HEK293 (cell line): ENCODE data around the gene ANKRD1.

Experiments used
- CTCF ChIA-PET: fragments of 350-600 bp; formaldehyde crosslinking; extraction: SDS; loops from one replicate; lab custom pipeline; 2021; ENCODE audit warnings: antibody characterized with exemption; lab: Yijun Ruan, JAX
- POLR2A ChIA-PET: fragments of 300-600 bp; formaldehyde crosslinking; extraction: SDS; loops from one replicate; lab custom pipeline; 2020; ENCODE audit warnings: antibody characterized with exemption, inconsistent platforms; lab: Yijun Ruan, JAX
- H3K27ac ChIP-seq: fragments of 200-500 bp; sonication (Bioruptor generic); 2 replicates; pipeline ENCODE4 v1.5.1; 2014; ENCODE audit warnings: low read depth, low read length, control low read depth, inconsistent platforms; ENCODE audit errors: extremely low read depth
- H3K36me3 ChIP-seq, 2 experiments: fragments of 200-500 bp in 1 of 2; sonication (Bioruptor generic) in 1 of 2; 1 replicate in 1 of 2; 2 replicates in 1 of 2; pipeline ENCODE4 v1.5.1; 2014 to 2017; ENCODE audit warnings: inconsistent platforms in 2 of 2, low read length in 2 of 2; ENCODE audit not compliant: control insufficient read depth in 2 of 2, insufficient read depth in 1 of 2
- H3K4me1 ChIP-seq: fragments of 200-500 bp; sonication (Bioruptor generic); 2 replicates; pipeline ENCODE4 v1.5.1; 2014; ENCODE audit warnings: mild to moderate bottlenecking, low read length, inconsistent platforms; ENCODE audit not compliant: control insufficient read depth, insufficient read depth
- H3K4me3 ChIP-seq: 2 replicates; pipeline ENCODE4 v1.5.1; 2011; ENCODE audit warnings: low read depth, mild to moderate bottlenecking, control low read depth, low read length, moderate library complexity
- H3K9me3 ChIP-seq: fragments of 200-500 bp; sonication (Bioruptor generic); 2 replicates; pipeline ENCODE4 v1.5.1; 2014; ENCODE audit warnings: low read depth, low read length, inconsistent platforms; ENCODE audit not compliant: control insufficient read depth, insufficient read depth
- BCL6B ChIP-seq: fragments of 450-650 bp; formaldehyde crosslinking; IDR thresholded peaks from 2 replicates; pipeline ENCODE4 v1.5.1; 2017; ENCODE audit warnings: missing biosample characterization, missing genetic modification characterization
- HOXD13 ChIP-seq: sonication (generic); formaldehyde crosslinking; IDR thresholded peaks from 2 replicates; pipeline ENCODE4 v1.8.0; 2022; ENCODE audit warnings: missing genetic modification reagents, borderline replicate concordance
- OSR2 ChIP-seq: fragments of 450-650 bp; formaldehyde crosslinking; IDR thresholded peaks from 2 replicates; pipeline ENCODE4 v1.5.1; 2016; ENCODE audit warnings: missing biosample characterization, missing genetic modification characterization
- OVOL3 ChIP-seq: fragments of 450-650 bp; formaldehyde crosslinking; IDR thresholded peaks from 2 replicates; pipeline ENCODE4 v1.5.1; 2016; ENCODE audit warnings: missing biosample characterization, missing genetic modification characterization
- TCF7L2 ChIP-seq: IDR thresholded peaks from 2 replicates; pipeline ENCODE4 v1.6.1; 2011; ENCODE audit warnings: low read depth, mild to moderate bottlenecking, inconsistent platforms, low read length, moderate library complexity, borderline replicate concordance
- ZFP37 ChIP-seq: fragments of 450-650 bp; formaldehyde crosslinking; IDR thresholded peaks from 2 replicates; pipeline ENCODE4 v1.5.1; 2016; ENCODE audit warnings: missing biosample characterization, missing genetic modification characterization
- ZNF10 ChIP-seq: fragments of 450-650 bp; formaldehyde crosslinking; IDR thresholded peaks from 2 replicates; pipeline ENCODE4 v1.5.1; 2017; ENCODE audit warnings: missing biosample characterization, missing genetic modification characterization
- ZNF175 ChIP-seq: fragments of 450-650 bp; formaldehyde crosslinking; IDR thresholded peaks from 2 replicates; pipeline ENCODE4 v1.5.1; 2016; ENCODE audit warnings: missing biosample characterization, missing genetic modification characterization
- ZNF341 ChIP-seq: fragments of 450-650 bp; formaldehyde crosslinking; IDR thresholded peaks from 2 replicates; pipeline ENCODE4; 2016; ENCODE audit warnings: low read depth, missing biosample characterization, missing genetic modification characterization
- ZNF433 ChIP-seq: fragments of 450-650 bp; formaldehyde crosslinking; IDR thresholded peaks from 2 replicates; pipeline ENCODE4 v1.5.1; 2016; ENCODE audit warnings: missing biosample characterization, missing genetic modification characterization, low read depth
- ZNF510 ChIP-seq: fragments of 450-650 bp; formaldehyde crosslinking; IDR thresholded peaks from 2 replicates; pipeline ENCODE4 v1.5.1; 2018; ENCODE audit warnings: mild to moderate bottlenecking, missing genetic modification characterization, missing biosample characterization; ENCODE audit not compliant: insufficient replicate concordance
- ZNF518A ChIP-seq: fragments of 450-650 bp; formaldehyde crosslinking; conservative IDR thresholded peaks from 2 replicates; pipeline ENCODE4 v1.5.1; 2016; ENCODE audit warnings: low read depth, missing biosample characterization, missing genetic modification characterization
- ZNF529 ChIP-seq: fragments of 450-650 bp; formaldehyde crosslinking; IDR thresholded peaks from 2 replicates; pipeline ENCODE4 v1.5.1; 2017; ENCODE audit warnings: missing genetic modification characterization, missing biosample characterization; ENCODE audit not compliant: insufficient replicate concordance
- ZNF560 ChIP-seq: fragments of 450-650 bp; formaldehyde crosslinking; IDR thresholded peaks from 2 replicates; pipeline ENCODE4 v1.5.1; 2017; ENCODE audit warnings: missing biosample characterization, missing genetic modification characterization, borderline replicate concordance
- ZNF623 ChIP-seq: fragments of 450-650 bp; formaldehyde crosslinking; IDR thresholded peaks from 2 replicates; pipeline ENCODE4 v1.5.1; 2016; ENCODE audit warnings: missing biosample characterization, missing genetic modification characterization
- ZNF639 ChIP-seq: fragments of 450-650 bp; formaldehyde crosslinking; IDR thresholded peaks from 2 replicates; pipeline ENCODE4 v1.5.1; 2016; ENCODE audit warnings: missing biosample characterization, missing genetic modification characterization
- ZNF654 ChIP-seq: fragments of 450-650 bp; formaldehyde crosslinking; IDR thresholded peaks from 2 replicates; pipeline ENCODE4 v1.5.1; 2016; ENCODE audit warnings: low read depth, missing biosample characterization, missing genetic modification characterization
- ZNF670 ChIP-seq: fragments of 450-650 bp; formaldehyde crosslinking; IDR thresholded peaks from 2 replicates; pipeline ENCODE4 v1.5.1; 2016; ENCODE audit warnings: missing biosample characterization, missing genetic modification characterization, low read depth
- ZXDB ChIP-seq: fragments of 450-650 bp; formaldehyde crosslinking; IDR thresholded peaks from 2 replicates; pipeline ENCODE4 v1.5.1; 2016; ENCODE audit warnings: missing biosample characterization, missing genetic modification characterization
- TF ChIP-seq, protein P1 (sequence below): fragments of 450-650 bp; formaldehyde crosslinking; IDR thresholded peaks from 2 replicates; pipeline ENCODE4 v1.5.1; 2016; ENCODE audit warnings: missing biosample characterization, missing genetic modification characterization

The ANKRD1 gene

GRCh38 chr10:90964781-90965465, 44.0 kb upstream of the ANKRD1 start:
- H3K36me3 ChIP-seq, result no peaks in the 10 kb centered on the region
- peaks cover 8% of the 10 kb centered on the region; the same call in 1 of the 2 replicates for H3K4me1 ChIP-seq
- POLR2A ChIA-PET, result no interaction called here
- H3K9me3 ChIP-seq, result no peaks in the 10 kb centered on the region
- H3K4me3 ChIP-seq, result no peak overlapping the region
- no peak overlapping the region for H3K27ac ChIP-seq
- CTCF ChIA-PET, result interaction anchor here (1.6 kb wide), 1 partner anchor 28 kb away, joined by 5 read pairs; no protein-coding TSS in a partner anchor
- TF ChIP-seq ZNF529 (tag by site-specific recombination) (no peak), ZNF623 (no peak), ZFP37 (tag by site-specific recombination) (no peak), OSR2 (tag by site-specific recombination) (no peak), TCF7L2 (no peak), HOXD13 (CRISPR knock-in tag) (no peak), ZNF670 (tag by site-specific recombination) (no peak), ZXDB (tag by site-specific recombination) (no peak), BCL6B (tag by site-specific recombination) (no peak), ZNF518A (tag by site-specific recombination) (no peak), OVOL3 (tag by site-specific recombination) (no peak), ZNF654 (tag by site-specific recombination) (no peak), ZNF10 (tag by site-specific recombination) (no peak), ZNF341 (tag by site-specific recombination) (no peak), ZNF175 (tag by site-specific recombination) (no peak), ZNF433 (tag by site-specific recombination) (no peak), ZNF639 (tag by site-specific recombination) (no peak), ZNF560 (tag by site-specific recombination) (no peak), ZNF510 (no peak)
- TF ChIP-seq, protein P1, sequence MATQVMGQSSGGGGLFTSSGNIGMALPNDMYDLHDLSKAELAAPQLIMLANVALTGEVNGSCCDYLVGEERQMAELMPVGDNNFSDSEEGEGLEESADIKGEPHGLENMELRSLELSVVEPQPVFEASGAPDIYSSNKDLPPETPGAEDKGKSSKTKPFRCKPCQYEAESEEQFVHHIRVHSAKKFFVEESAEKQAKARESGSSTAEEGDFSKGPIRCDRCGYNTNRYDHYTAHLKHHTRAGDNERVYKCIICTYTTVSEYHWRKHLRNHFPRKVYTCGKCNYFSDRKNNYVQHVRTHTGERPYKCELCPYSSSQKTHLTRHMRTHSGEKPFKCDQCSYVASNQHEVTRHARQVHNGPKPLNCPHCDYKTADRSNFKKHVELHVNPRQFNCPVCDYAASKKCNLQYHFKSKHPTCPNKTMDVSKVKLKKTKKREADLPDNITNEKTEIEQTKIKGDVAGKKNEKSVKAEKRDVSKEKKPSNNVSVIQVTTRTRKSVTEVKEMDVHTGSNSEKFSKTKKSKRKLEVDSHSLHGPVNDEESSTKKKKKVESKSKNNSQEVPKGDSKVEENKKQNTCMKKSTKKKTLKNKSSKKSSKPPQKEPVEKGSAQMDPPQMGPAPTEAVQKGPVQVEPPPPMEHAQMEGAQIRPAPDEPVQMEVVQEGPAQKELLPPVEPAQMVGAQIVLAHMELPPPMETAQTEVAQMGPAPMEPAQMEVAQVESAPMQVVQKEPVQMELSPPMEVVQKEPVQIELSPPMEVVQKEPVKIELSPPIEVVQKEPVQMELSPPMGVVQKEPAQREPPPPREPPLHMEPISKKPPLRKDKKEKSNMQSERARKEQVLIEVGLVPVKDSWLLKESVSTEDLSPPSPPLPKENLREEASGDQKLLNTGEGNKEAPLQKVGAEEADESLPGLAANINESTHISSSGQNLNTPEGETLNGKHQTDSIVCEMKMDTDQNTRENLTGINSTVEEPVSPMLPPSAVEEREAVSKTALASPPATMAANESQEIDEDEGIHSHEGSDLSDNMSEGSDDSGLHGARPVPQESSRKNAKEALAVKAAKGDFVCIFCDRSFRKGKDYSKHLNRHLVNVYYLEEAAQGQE (tag by site-specific recombination), result no peak
